ENCODE measurements around the gene OLFM2.
"Not testable (repeated sequence)": the region's sequence is repeated elsewhere in the genome, so short reads cannot be mapped to it uniquely, and the experiment has no call there.

The OLFM2 gene

GRCh38 chr19:9857920-9858746 is 78.2 kb downstream of the OLFM2 start:
- DNase-seq: no peak

- no peak for DNase-seq
Observed at GRCh38 chr19:9857076-9857721, 79.1 kb downstream of the OLFM2 start.

- no peak for DNase-seq
Observed at GRCh38 chr19:9856609-9857008, 79.7 kb downstream of the OLFM2 start.

GRCh38 chr19:9854282-9854846 is 82.0 kb downstream of the OLFM2 start:
- no peak for DNase-seq

DNA sequence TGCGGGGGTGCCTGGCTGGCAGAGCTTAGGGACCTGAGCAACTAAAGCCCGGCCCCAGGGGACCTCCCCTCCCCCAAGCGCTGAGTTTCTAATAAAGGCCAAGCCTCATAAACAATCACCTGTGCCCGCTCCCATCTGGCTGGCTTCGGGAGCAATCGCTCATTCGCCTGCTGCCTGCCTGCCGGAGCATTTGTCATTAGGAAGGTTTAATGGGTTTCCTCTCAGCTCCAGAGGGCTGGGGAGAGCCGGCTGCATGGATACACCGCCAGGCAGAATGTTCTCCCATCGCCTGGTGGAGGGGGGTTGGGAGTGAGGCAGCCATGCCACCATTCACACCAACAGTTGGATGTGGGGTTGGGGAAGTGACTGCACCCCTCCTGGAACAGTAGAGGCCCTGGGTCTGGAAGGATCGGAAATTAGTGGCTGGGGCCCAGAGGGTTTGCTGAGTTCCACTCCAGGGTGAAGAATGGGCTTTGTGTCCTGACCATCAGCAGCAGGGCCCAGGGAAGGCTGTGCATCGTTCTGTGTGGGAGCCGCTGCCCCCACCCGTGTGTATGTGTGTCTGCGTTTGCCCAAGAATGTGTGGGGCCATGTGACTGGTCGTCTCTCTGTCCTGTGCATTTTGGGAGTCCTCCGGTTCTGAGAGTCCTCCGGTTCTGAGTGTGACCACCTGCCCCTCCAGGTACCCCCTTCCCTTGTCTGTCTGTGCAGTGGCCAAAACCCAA is 85.9 kb downstream of the OLFM2 start:
- no peak for DNase-seq

DNA sequence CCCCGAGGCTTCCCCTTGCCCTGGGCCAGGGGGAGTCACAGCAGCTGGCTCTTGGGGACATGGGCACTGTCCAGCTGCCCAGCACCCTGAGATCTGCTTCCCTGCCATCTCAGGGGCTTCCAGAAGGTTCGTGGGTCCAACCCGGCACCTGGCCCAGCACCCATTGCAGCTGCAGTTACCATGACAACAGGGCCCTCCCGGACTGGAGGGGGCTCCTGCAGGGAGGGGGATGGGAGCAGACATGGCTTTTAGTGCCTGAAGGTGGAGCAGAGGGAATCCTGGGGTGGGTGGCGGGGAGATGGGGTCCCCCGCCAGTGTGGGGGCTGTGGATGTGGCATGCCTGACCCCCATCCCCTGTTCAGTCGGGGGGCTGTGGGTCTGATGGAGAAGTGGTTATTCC is 86.5 kb downstream of the OLFM2 start:
- DNase-seq: no peak

- no peak for DNase-seq
Observed at GRCh38 chr19:9848762-9849161, 87.6 kb downstream of the OLFM2 start.

- no peak for DNase-seq
Observed at GRCh38 chr19:9848060-9848459, 88.3 kb downstream of the OLFM2 start.

- no peak for DNase-seq
Observed at GRCh38 chr19:9847087-9847671, 89.1 kb downstream of the OLFM2 start.

- DNase-seq: not testable (repeated sequence)
Observed at GRCh38 chr19:9843626-9844273, 92.6 kb downstream of the OLFM2 start.

DNA sequence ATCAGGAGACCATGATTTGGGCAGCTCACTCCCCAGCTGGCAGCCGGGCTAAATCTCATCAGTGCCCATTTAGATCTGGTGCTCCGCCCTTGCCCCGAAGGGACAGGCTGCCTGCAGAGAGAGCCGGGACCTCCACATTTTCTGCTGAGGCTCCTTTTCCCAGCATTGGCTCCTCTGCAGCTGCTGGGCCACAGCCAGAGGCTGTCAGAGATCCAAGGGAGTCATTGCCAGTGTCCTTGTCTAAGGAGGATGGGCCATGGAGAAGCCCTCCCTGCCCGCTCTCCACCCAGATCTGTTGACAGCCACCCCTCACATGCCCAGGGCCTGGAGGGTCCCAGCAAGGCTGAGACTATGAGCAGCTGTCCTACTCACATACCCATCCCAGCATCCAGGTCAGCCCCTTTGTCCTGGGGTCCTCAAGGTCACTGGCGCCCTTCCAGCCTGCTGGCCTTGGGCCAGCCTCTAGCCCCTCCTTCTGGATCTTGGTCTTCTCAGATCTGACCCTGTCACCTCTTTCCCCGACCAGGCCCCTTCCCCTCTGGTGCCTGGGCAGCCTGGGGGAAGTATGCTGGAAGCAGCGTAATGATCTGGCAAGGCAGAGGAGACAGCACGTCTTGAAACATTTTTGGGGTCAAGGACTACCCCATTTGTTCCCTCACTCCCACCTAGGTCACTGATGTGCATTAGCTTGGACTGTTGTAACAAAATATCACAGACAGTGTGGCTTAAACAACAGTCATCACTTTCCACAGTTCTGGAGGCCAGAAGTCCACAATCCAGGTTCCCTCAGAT is 93.3 kb downstream of the OLFM2 start:
- no peak for DNase-seq

- no peak for DNase-seq
Observed at GRCh38 chr19:9839415-9839814, 96.9 kb downstream of the OLFM2 start.

GRCh38 chr19:9838324-9838723 is 98.0 kb downstream of the OLFM2 start:
- no peak for DNase-seq

- no peak for DNase-seq
Observed at GRCh38 chr19:9836021-9836420, 100.3 kb downstream of the OLFM2 start.

- no peak for DNase-seq
Observed at GRCh38 chr19:9835507-9835949, 100.8 kb downstream of the OLFM2 start.

- DNase-seq: peak; percentile 98
Observed at GRCh38 chr19:9834726-9835506, 101.4 kb downstream of the OLFM2 start, which contains the start of gene PIN1. TSS of gene PIN1 (plus strand) at chr19:9835318. CDS start at chr19:9835345, 27 bp downstream.

- no peak for DNase-seq
Observed at GRCh38 chr19:9834307-9834725, 102.0 kb downstream of the OLFM2 start.

DNA sequence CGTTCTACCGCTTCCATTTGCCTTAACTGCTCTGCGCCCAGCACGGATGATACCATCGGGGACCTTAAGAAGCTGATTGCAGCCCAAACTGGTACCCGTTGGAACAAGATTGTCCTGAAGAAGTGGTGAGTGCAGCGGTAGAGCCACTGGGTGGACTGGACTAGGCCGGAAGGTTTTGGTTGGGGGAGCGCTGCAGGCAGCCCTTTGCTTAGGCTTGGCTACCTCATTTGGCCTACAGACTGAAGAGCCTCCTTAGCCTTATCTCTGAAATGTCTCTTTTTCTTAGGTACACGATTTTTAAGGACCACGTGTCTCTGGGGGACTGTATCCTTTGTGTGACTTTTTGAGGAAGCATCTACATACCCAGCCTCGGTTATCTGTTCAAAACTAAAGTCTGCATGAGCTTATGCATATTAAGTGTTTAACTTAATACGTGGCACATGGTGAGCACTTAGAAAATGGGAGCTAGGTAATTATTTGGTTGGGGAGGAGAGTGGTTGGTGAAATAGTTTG is 107.7 kb downstream of the OLFM2 start:
- DNase-seq: no peak

- DNase-seq: peak; percentile 92
Observed at GRCh38 chr19:9827289-9828238, 108.8 kb downstream of the OLFM2 start, which contains the start of gene UBL5. TSS of gene UBL5 (plus strand) at chr19:9827918. CDS start at chr19:9828338, 420 bp downstream.

All from NCI-H510A treated with DMSO at 0.1 percent for 48 hours (cell line).